Duodenal mucosa (tissue), 2 donors: ENCODE measurements around the gene TREX2.
A peak's percentile ranks its signal among the peaks of the same experiment; 100 is the strongest.

ENCODE experiments used
- H3K27ac ChIP-seq: one replicate; pipeline ENCODE4 v1.7.0; 2013; ENCODE audit warnings: low read depth, low read length
- H3K27me3 ChIP-seq, 2 donors: one replicate each; pipeline ENCODE4 v1.7.0; 2013; ENCODE audit warnings: low read length in 2 of 2, control low read depth in 1 of 2; ENCODE audit not compliant: insufficient read depth in 2 of 2, control insufficient read depth in 1 of 2
- H3K36me3 ChIP-seq, 2 donors: one replicate each; pipeline ENCODE4 v1.7.0; 2013; ENCODE audit warnings: low read length in 2 of 2, control low read depth in 1 of 2; ENCODE audit not compliant: insufficient read depth in 2 of 2, control insufficient read depth in 1 of 2
- H3K4me1 ChIP-seq, 2 donors: one replicate each; pipeline ENCODE4 v1.7.0; 2013; ENCODE audit warnings: low read length in 2 of 2, control low read depth in 1 of 2; ENCODE audit not compliant: insufficient read depth in 2 of 2, control insufficient read depth in 1 of 2
- H3K4me3 ChIP-seq, 2 donors: one replicate each; pipeline ENCODE4 v1.7.0; 2013; ENCODE audit warnings: low read length in 2 of 2, low read depth in 1 of 2
- H3K9ac ChIP-seq, 2 donors: one replicate each; pipeline ENCODE4 v1.7.0; 2013; ENCODE audit warnings: low read length in 2 of 2, low read depth in 1 of 2
- H3K9me3 ChIP-seq, 2 donors: one replicate each; pipeline ENCODE4 v1.7.0; 2013; ENCODE audit warnings: low read length in 2 of 2, control low read depth in 1 of 2; ENCODE audit not compliant: control insufficient read depth in 1 of 2

Gene TREX2

GRCh38 chrX:153420851-153421599 lies 24.8 kb downstream of the TREX2 start:
- Histone ChIP-seq H3K27me3 (no peaks in the 10 kb centered on the region), H3K4me1 (no peaks in the 10 kb centered on the region), H3K27ac (no peak overlapping the region)

GRCh38 chrX:153417637-153418036 lies 28.2 kb downstream of the TREX2 start:
- H3K4me1 ChIP-seq = no peaks in the 10 kb centered on the region
- no peaks in the 10 kb centered on the region for H3K36me3 ChIP-seq
- no peak overlapping the region for H3K9ac ChIP-seq
- H3K9me3 ChIP-seq = no peaks in the 10 kb centered on the region
- no peaks in the 10 kb centered on the region for H3K27me3 ChIP-seq
- H3K27ac ChIP-seq = no peak overlapping the region
- H3K4me3 ChIP-seq = no peak overlapping the region

More at GRCh38 chrX:153420851-153421599, 24.8 kb downstream of the TREX2 start:
- H3K9me3 ChIP-seq = no peaks in the 10 kb centered on the region
- no peaks in the 10 kb centered on the region for H3K36me3 ChIP-seq
- no peak overlapping the region for H3K9ac ChIP-seq
- no peak overlapping the region for H3K4me3 ChIP-seq

GRCh38 chrX:153416781-153417450 lies 28.9 kb downstream of the TREX2 start:
- Histone ChIP-seq H3K9ac (no peak overlapping the region), H3K27me3 (peaks cover 0 to 7% of the 10 kb centered on the region in 2 donors), H3K36me3 (no peaks in the 10 kb centered on the region), H3K27ac (no peak overlapping the region), H3K4me1 (peaks cover 0 to 3% of the 10 kb centered on the region in 2 donors), H3K9me3 (no peaks in the 10 kb centered on the region), H3K4me3 (no peak overlapping the region)

GRCh38 chrX:153414856-153415510 lies 30.9 kb downstream of the TREX2 start:
- Histone ChIP-seq H3K9me3 (no peaks in the 10 kb centered on the region), H3K36me3 (no peaks in the 10 kb centered on the region), H3K9ac (no peak overlapping the region), H3K27me3 (peaks cover 0 to 10% of the 10 kb centered on the region in 2 donors), H3K4me3 (no peak overlapping the region), H3K27ac (no peak overlapping the region), H3K4me1 (peaks cover 0 to 6% of the 10 kb centered on the region in 2 donors)

- Histone ChIP-seq H3K27me3 (peaks cover 0 to 10% of the 10 kb centered on the region in 2 donors), H3K9me3 (no peaks in the 10 kb centered on the region), H3K4me3 (no peak overlapping the region), H3K4me1 (peaks cover 0 to 6% of the 10 kb centered on the region in 2 donors), H3K27ac (no peak overlapping the region), H3K9ac (no peak overlapping the region), H3K36me3 (no peaks in the 10 kb centered on the region)
Measured at GRCh38 chrX:153413731-153414130, 32.1 kb downstream of the TREX2 start.

DNA sequence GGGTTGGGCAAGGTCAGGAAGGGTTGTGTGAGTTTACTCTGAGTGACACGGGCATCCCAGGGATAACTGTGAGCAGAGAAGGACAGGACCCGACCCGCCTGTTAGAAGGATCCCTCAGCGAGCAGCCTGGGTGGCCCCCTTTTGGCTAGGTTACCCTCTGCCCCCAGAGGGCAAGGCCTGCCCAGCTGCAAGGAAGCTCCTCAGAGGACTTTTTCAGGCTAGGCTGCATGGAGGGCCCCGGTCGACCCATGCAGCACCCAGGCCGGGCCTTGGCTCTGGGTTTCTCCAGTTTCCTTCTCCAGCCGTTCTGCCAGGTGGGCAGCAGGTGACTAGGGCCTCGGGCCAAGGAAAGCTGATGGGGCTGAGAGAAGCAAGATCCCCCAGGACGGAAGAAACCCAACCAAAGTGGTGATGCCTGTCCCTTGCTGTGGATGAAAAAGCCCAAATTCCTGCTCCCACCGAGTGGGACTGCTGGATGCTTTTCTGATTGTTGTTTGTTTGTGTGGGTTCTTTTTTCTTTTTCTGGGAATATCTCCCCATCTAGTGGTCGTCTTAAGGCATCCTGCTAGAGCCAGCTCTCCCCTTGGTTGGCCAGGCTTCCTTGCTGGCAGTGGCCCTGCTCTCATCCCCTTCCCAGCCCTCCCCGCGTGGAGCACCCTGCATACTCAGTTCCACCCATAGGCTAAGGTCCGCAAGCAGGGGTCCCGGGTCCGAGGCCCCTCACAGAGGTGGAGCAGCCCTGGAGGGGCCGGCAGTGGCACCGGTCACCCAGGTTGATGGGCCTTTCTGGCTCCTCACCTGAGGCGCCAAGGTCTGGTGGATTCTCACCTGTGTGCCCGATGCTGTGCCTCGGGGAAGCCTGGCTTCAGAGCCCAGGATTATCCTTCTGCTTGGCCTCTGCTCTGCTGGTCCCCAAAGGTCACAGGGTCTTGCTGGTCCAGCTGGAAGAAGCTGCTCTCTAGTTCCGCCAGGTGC lies 32.8 kb downstream of the TREX2 start:
- no peaks in the 10 kb centered on the region for H3K36me3 ChIP-seq
- H3K27me3 ChIP-seq = peaks cover 0 to 10% of the 10 kb centered on the region in 2 donors
- H3K27ac ChIP-seq = no peak overlapping the region
- no peak overlapping the region for H3K4me3 ChIP-seq
- no peaks in the 10 kb centered on the region for H3K9me3 ChIP-seq
- H3K9ac ChIP-seq = no peak overlapping the region
- H3K4me1 ChIP-seq = peaks cover 0 to 6% of the 10 kb centered on the region in 2 donors

DNA sequence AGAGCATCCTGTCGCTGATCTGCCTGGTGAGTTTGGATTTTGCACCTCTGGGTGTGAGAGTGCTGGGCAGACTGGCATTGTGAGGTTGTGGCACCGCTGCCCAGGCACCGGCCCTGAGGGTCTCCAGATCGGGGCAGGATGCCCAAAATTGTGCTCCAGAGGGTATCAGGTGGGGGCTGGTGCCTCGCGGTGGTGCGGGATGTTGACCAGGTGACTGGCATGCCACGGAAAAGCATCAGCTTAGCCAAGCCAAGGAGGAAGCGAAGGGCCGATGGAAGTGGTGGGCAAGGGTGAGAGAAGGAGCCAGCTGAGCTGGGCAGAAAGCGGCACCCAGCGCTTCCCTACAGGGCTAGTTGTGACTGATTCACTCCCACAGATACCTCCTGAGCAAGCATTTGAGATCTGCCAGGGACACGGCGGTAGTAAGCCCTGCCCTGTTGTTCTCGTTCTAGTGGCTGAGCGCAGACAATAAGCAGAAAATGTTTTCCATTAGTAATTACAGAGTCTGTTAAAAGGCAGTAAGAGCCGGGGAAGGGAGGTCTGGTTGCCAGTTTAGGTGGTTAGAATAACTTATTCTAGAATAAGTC lies 33.8 kb downstream of the TREX2 start:
- Histone ChIP-seq H3K9ac (peak overlapping the region in 1 of 2 donors; percentile 25), H3K27me3 (peaks cover 0 to 10% of the 10 kb centered on the region in 2 donors), H3K4me3 (peak overlapping the region; percentile 50 to 54), H3K36me3 (no peaks in the 10 kb centered on the region), H3K4me1 (peaks cover 0 to 6% of the 10 kb centered on the region in 2 donors), H3K27ac (no peak overlapping the region), H3K9me3 (no peaks in the 10 kb centered on the region)

DNA sequence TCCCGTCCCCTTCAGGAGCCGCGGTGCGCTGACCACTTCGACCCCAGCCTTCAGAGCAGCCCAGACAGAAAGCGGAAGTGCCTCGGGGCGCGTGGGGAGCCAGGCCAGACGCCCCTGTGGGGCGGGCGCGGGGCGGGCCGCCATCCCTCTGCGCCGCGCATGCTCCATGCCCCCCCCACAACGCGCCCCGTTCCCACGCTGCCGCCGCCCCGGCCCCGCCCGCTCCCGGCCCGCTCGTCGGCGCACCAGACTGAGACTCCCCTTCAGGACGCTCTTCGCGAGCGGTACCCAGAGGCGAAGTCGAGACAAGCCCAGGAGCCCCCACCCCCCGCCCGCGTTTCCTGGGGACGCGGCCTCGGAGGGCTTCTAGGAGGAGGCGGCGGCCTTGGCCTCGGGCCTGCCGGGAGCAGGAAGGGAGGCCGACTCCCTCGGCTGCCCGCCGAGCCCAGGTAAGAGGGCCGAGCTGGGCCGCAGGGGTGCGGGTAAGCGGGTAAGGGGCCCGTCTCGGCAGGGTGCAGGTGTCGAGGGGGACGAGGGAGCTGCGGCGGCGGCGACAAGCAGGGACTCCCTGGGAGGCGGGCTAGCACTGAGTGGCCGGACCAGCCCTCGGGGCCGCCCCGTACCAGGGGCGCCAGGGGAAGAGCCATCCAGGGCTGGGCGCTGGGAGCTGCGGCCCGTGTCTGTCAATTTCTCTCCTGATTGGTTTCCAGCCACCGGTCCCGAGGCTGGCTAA lies 34.4 kb downstream of the TREX2 start, which contains the start of gene ZFP92:
TSS of gene ZFP92 (plus strand) at position 218 of the 733 bp plus-strand sequence. CDS start 6,851 bp downstream, outside the sequence.
- H3K27ac ChIP-seq = no peak within 1 kb of the TSS
- no peaks in the 10 kb centered on the region for H3K36me3 ChIP-seq
- H3K4me1 ChIP-seq = peaks cover 0 to 6% of the 10 kb centered on the region in 2 donors
- H3K9me3 ChIP-seq = no peaks in the 10 kb centered on the region
- H3K4me3 ChIP-seq = peak within 1 kb of the TSS; percentile 50 to 54
- peak within 1 kb of the TSS in 1 of 2 donors; percentile 25 for H3K9ac ChIP-seq
- peaks cover 0 to 10% of the 10 kb centered on the region in 2 donors for H3K27me3 ChIP-seq

DNA sequence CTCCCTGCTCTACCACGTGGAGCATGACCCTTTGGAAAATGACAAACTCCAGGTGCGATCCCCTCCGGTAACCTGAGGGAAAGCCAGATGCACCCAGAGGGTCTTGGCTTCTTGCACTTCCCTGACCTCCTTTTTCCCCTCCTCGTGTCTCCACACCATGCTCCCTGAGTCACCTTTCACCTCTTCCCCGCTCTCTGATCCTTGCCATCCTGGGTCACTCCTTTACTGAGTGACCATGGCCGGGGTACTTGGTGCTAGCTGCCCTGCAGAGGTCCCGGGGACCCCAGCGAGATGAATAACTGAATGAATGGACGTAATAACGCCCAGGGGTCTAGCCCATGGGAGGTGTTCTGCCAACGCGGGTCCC lies 35.0 kb downstream of the TREX2 start:
- no peak overlapping the region for H3K9ac ChIP-seq

More for the DNA sequence above, 35.0 kb downstream of the TREX2 start:
- peaks cover 0 to 10% of the 10 kb centered on the region in 2 donors for H3K27me3 ChIP-seq
- no peaks in the 10 kb centered on the region for H3K9me3 ChIP-seq
- H3K4me1 ChIP-seq = peaks cover 0 to 6% of the 10 kb centered on the region in 2 donors
- peak overlapping the region in 1 of 2 donors; percentile 40 for H3K4me3 ChIP-seq
- no peaks in the 10 kb centered on the region for H3K36me3 ChIP-seq
- H3K27ac ChIP-seq = no peak overlapping the region
